HepG2 (cell line): Measurements from ENCODE around the gene FAM174C. TPM values are rescaled to one million over a fixed set of nuclear protein-coding genes. Genes with fewer than 3 reads are reported as not detected.
A peak's percentile ranks its signal among the peaks of the same experiment; 100 is the strongest.

Source experiments
- RXRA ChIP-seq: sonication (generic); formaldehyde crosslinking; IDR thresholded peaks from 2 replicates; pipeline ENCODE4 v1.5.1; 2020; ENCODE audit warnings: missing genetic modification reagents
- TAF15 ChIP-seq: fragments of 200-400 bp; formaldehyde crosslinking; IDR thresholded peaks from one replicate; pipeline ENCODE4 v1.6.1; 2018; ENCODE audit warnings: mild to moderate bottlenecking, low read depth, low read length; ENCODE audit not compliant: poor library complexity, severe bottlenecking
- ZBED4 ChIP-seq: sonication (generic); formaldehyde crosslinking; IDR thresholded peaks from 2 replicates; pipeline ENCODE4 v1.4.0; 2020; ENCODE audit warnings: missing genetic modification reagents, borderline replicate concordance
- ZBTB14 ChIP-seq: sonication (generic); formaldehyde crosslinking; IDR thresholded peaks from 2 replicates; pipeline ENCODE4 v1.4.0; 2020; ENCODE audit warnings: missing genetic modification reagents
- ZBTB39 ChIP-seq: sonication (generic); formaldehyde crosslinking; IDR thresholded peaks from 2 replicates; pipeline ENCODE4 v1.5.0; 2020; ENCODE audit warnings: missing genetic modification reagents
- ZFP82 ChIP-seq: sonication (generic); formaldehyde crosslinking; IDR thresholded peaks from 2 replicates; pipeline ENCODE4 v1.5.1; 2020; ENCODE audit warnings: mild to moderate bottlenecking, missing genetic modification reagents, borderline replicate concordance
- ZNF251 ChIP-seq: sonication (generic); formaldehyde crosslinking; IDR thresholded peaks from 2 replicates; pipeline ENCODE4 v1.9.0; 2021; ENCODE audit warnings: mild to moderate bottlenecking, missing genetic modification reagents
- ZNF432 ChIP-seq: sonication (generic); formaldehyde crosslinking; IDR thresholded peaks from 2 replicates; pipeline ENCODE4 v1.5.0; 2020; ENCODE audit warnings: missing genetic modification reagents, mild to moderate bottlenecking, borderline replicate concordance
- ZNF446 ChIP-seq: sonication (generic); formaldehyde crosslinking; IDR thresholded peaks from 2 replicates; pipeline ENCODE4 v1.5.0; 2020; ENCODE audit warnings: mild to moderate bottlenecking, missing genetic modification reagents
- ZNF567 ChIP-seq: sonication (generic); formaldehyde crosslinking; IDR thresholded peaks from 2 replicates; pipeline ENCODE4 v1.8.1; 2023; ENCODE audit warnings: mild to moderate bottlenecking, missing genetic modification reagents, borderline replicate concordance
- ZNF569 ChIP-seq: sonication (generic); formaldehyde crosslinking; IDR thresholded peaks from 2 replicates; pipeline ENCODE4 v1.5.0; 2020; ENCODE audit warnings: mild to moderate bottlenecking, missing genetic modification reagents, moderate library complexity, borderline replicate concordance
- ZNF619 ChIP-seq: sonication (generic); formaldehyde crosslinking; IDR thresholded peaks from 2 replicates; pipeline ENCODE4 v1.4.0; 2020; ENCODE audit warnings: mild to moderate bottlenecking, missing genetic modification reagents
- ZNF737 ChIP-seq: sonication (generic); formaldehyde crosslinking; IDR thresholded peaks from 2 replicates; pipeline ENCODE4 v1.5.0; 2020; ENCODE audit warnings: missing genetic modification reagents, mild to moderate bottlenecking, borderline replicate concordance
- ZNF766 ChIP-seq: sonication (generic); formaldehyde crosslinking; IDR thresholded peaks from 2 replicates; pipeline ENCODE4 v1.5.0; 2020; ENCODE audit warnings: missing genetic modification reagents, borderline replicate concordance
- ZNF816 ChIP-seq: sonication (generic); formaldehyde crosslinking; IDR thresholded peaks from 2 replicates; pipeline ENCODE4 v1.8.0; 2022; ENCODE audit warnings: missing genetic modification reagents, mild to moderate bottlenecking, borderline replicate concordance
- polyA plus RNA-seq, 8 experiments: library from polyadenylated mRNA; depleted of rRNA in 3 of 8; stranded (reverse) in 7 of 8; unstranded in 1 of 8; fragments of >200 nt; fragmentation: Illumina TruSeq in 4 of 8; extraction: Trizol in 4 of 8; gene quantifications; 2 replicates each; pipeline versions ENCODE4 v1.2.1 to v1.2.3, GENCODE V29; 2011 to 2016; ENCODE audit warnings: low read depth in 4 of 8, missing spikeins in 1 of 8, mixed read lengths in 1 of 8; ENCODE audit not compliant: insufficient read depth in 1 of 8
- total RNA-seq, 5 experiments: library from RNA; depleted of rRNA; stranded (reverse); fragments of >200 nt; fragmentation: Illumina TruSeq; extraction: Trizol; gene quantifications; 2 replicates each; pipeline ENCODE4 v1.2.3, GENCODE V29; 2016; ENCODE audit warnings: low read depth in 1 of 5
- TF ChIP-seq, protein P1 (sequence below): sonication (generic); formaldehyde crosslinking; IDR thresholded peaks from 2 replicates; pipeline ENCODE4 v1.4.0; 2020; ENCODE audit warnings: mild to moderate bottlenecking, low read depth, missing genetic modification reagents
- TF ChIP-seq, protein P2 (sequence below): sonication (generic); formaldehyde crosslinking; IDR thresholded peaks from 2 replicates; pipeline ENCODE4 v1.5.0; 2020; ENCODE audit warnings: missing genetic modification reagents
- TF ChIP-seq, protein P3 (sequence below): sonication (generic); formaldehyde crosslinking; IDR thresholded peaks from 2 replicates; pipeline ENCODE4 v1.4.0; 2020; ENCODE audit warnings: missing genetic modification reagents

The FAM174C gene
- total and polyA plus RNA-seq, 2 of the 13 experiments (the other 11 are each of a cell fraction or from before 2014, with no cell fraction given) = 19.5 to 31.3 TPM

DNA sequence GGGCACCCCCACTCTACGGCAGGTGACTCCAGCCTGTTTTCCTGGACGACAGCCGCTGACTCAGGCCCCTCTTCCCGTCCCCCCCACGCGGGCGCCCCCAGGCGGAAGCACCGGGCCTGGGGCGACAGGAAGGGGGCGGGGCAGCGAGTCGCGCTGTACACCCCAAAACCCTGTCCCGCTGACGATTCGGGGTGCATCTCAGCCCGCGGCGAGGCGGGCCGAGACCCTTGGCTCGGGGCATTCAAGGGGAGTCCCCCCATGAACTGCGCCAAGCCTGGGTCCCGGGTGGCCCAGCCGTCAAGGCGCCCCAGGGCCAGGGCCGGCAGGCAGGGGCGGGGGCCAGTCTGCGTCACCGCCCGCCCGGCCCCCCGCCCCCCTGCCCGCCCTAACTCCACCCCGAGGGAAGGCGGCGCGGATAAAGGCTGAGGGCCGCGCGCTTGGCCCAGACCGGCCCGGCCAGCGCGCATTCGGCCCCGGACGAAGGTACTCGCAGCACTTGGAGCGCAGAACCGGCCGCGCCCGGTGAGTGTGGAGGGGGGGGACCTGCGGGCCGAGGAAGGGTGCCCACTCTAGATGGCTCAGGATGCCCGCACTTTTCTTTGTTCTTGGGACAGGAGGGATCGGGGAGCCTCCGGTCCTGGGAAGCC lies 27.1 kb upstream of the FAM174C start, which contains the start of gene MIDN (continued):
- TF ChIP-seq ZBED4 (peak; percentile 93), ZBTB14 (no peak), ZNF737 (CRISPR knock-in tag) (no peak), ZNF569 (CRISPR knock-in tag) (no peak), ZNF567 (CRISPR knock-in tag) (0 out of 2 replicates have a peak, but pooled peaks have one; percentile 69), ZFP82 (CRISPR knock-in tag) (no peak), ZNF251 (CRISPR knock-in tag) (no peak), ZNF446 (CRISPR knock-in tag) (0 out of 2 replicates have a peak, but pooled peaks have one; percentile 41), RXRA (CRISPR knock-in tag) (peak; percentile 66), ZNF816 (CRISPR knock-in tag) (no peak; the same call in 1 of the 2 replicates), ZNF619 (CRISPR knock-in tag) (no peak), ZNF766 (CRISPR knock-in tag) (no peak), ZNF432 (no peak), ZBTB39 (CRISPR knock-in tag) (no peak), TAF15 (no peak)
- TF ChIP-seq, protein P1, sequence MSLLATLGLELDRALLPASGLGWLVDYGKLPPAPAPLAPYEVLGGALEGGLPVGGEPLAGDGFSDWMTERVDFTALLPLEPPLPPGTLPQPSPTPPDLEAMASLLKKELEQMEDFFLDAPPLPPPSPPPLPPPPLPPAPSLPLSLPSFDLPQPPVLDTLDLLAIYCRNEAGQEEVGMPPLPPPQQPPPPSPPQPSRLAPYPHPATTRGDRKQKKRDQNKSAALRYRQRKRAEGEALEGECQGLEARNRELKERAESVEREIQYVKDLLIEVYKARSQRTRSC = no peak
- TF ChIP-seq, protein P2, sequence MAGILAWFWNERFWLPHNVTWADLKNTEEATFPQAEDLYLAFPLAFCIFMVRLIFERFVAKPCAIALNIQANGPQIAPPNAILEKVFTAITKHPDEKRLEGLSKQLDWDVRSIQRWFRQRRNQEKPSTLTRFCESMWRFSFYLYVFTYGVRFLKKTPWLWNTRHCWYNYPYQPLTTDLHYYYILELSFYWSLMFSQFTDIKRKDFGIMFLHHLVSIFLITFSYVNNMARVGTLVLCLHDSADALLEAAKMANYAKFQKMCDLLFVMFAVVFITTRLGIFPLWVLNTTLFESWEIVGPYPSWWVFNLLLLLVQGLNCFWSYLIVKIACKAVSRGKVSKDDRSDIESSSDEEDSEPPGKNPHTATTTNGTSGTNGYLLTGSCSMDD (CRISPR knock-in tag) = no peak
- TF ChIP-seq, protein P3, sequence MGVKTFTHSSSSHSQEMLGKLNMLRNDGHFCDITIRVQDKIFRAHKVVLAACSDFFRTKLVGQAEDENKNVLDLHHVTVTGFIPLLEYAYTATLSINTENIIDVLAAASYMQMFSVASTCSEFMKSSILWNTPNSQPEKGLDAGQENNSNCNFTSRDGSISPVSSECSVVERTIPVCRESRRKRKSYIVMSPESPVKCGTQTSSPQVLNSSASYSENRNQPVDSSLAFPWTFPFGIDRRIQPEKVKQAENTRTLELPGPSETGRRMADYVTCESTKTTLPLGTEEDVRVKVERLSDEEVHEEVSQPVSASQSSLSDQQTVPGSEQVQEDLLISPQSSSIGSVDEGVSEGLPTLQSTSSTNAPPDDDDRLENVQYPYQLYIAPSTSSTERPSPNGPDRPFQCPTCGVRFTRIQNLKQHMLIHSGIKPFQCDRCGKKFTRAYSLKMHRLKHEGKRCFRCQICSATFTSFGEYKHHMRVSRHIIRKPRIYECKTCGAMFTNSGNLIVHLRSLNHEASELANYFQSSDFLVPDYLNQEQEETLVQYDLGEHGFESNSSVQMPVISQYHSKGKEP (CRISPR knock-in tag) = no peak
